Neural progenitor cell (in vitro differentiated cells): Measurements from ENCODE around the gene ARID3A.

ENCODE experiments used
- CTCF ChIP-seq: fragments of 200-600 bp; sonication (generic); IDR thresholded peaks from 2 replicates; pipeline ENCODE4 v1.5.1; 2017; ENCODE audit warnings: antibody characterized with exemption, mild to moderate bottlenecking
- EZH2 ChIP-seq: fragments of 200-600 bp; sonication (generic); IDR thresholded peaks from 2 replicates; pipeline ENCODE4 v1.6.1; 2017; ENCODE audit warnings: antibody characterized with exemption, mild to moderate bottlenecking, moderate library complexity
- EZH2phosphoT487 ChIP-seq: fragments of 200-600 bp; sonication (generic); IDR thresholded peaks from 2 replicates; pipeline ENCODE4 v1.6.1; 2017; ENCODE audit warnings: antibody characterized with exemption

- no peak for TF ChIP-seq CTCF
- no peak for TF ChIP-seq EZH2
- TF ChIP-seq EZH2phosphoT487: no peak
These were observed 37.7 kb downstream of the ARID3A start for GRCh38 chr19:963486-963951.
